GM21528 (cell line): ENCODE data around the gene CEP41.

ENCODE experiments used
- ATAC-seq: cut with Tn5 transposase; IDR thresholded peaks from one replicate; pipeline ENCODE4 v1.9.1; 2021; ENCODE audit warnings: mild to moderate bottlenecking, moderate library complexity; ENCODE audit not compliant: unreplicated experiment, low FRiP score

CEP41 gene, protein sequence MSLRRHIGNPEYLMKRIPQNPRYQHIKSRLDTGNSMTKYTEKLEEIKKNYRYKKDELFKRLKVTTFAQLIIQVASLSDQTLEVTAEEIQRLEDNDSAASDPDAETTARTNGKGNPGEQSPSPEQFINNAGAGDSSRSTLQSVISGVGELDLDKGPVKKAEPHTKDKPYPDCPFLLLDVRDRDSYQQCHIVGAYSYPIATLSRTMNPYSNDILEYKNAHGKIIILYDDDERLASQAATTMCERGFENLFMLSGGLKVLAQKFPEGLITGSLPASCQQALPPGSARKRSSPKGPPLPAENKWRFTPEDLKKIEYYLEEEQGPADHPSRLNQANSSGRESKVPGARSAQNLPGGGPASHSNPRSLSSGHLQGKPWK

DNA sequence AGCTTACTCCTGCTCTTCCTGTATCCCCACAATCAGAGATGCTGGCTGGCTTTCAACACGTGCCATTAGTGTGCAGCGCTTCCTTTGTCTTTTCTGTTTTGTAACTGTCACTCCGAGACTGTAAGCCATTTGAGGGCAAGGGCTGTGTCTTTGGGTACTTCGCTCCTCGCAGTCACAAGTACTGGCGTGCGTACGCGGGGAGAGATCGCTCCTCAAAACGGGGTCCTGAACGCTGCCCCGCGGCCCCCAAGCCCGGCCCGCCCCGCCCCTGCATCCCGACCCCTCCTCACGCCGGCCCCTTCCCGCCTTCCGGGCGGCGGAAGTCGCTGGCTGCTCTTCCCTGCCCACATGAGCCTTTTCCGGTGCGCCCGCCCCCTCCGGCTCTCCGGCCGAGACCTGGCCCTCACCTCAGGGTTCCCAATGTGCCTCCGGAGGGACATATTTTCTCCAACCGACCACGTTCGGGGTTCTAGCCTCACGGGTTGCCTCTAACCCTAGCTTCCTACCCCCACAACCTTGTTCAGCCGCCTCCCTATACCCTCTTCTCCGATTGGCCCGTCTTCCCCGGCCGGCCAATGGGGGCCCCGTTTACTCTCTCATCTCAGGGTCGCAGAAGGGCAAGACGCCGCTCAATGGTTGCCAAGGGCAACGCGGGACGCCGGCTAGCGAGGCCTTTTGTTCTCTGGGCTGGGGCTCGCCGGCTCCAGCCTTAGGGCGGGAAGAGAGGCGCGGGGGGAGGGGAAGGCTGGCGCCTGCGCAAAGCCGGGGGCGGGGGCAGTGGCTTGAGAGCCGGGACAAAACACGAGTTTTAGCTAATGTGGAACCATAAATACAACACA, at the start of gene CEP41:
CEP41 (minus strand) TSS at position 490 of the 839 bp plus-strand sequence; CDS start at position 440, 50 bp downstream.
- peak; percentile 99 for ATAC-seq

GRCh38 chr7:130490311-130490791, 49.5 kb upstream of the CEP41 start:
- ATAC-seq, result no peak

- ATAC-seq, result no peak
These were observed 48.5 kb upstream of the CEP41 start for GRCh38 chr7:130489140-130489983.

- ATAC-seq, result no peak
These were observed 47.8 kb upstream of the CEP41 start for GRCh38 chr7:130488392-130489139.

DNA sequence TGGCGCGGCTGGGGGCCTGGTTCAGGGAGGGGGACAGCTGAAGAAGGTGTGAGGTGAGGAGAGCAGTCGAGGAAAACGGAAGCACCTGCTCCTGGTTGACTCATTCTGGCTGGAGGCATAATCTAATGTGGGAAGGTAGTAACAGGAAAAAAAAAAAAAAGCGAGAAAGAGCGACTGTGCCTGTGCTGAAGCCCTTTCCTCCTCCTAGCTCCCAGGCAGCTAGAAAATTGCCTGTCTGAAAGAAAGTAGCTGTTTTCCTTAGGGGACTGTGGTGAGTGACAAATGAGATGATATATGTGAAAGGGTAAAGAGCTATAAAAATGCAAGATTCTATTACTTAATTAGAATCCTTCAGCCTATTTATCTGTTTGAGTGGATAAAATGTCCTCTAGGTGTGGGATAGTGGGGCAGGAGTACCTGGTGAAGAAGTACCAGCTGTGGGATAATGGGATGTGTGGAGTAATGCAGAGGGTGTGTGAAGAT, 46.2 kb upstream of the CEP41 start:
- ATAC-seq, result no peak

GRCh38 chr7:130486114-130486953, 45.5 kb upstream of the CEP41 start:
- no peak for ATAC-seq

- ATAC-seq, result no peak
These were observed 44.9 kb upstream of the CEP41 start for GRCh38 chr7:130485734-130486113.

DNA sequence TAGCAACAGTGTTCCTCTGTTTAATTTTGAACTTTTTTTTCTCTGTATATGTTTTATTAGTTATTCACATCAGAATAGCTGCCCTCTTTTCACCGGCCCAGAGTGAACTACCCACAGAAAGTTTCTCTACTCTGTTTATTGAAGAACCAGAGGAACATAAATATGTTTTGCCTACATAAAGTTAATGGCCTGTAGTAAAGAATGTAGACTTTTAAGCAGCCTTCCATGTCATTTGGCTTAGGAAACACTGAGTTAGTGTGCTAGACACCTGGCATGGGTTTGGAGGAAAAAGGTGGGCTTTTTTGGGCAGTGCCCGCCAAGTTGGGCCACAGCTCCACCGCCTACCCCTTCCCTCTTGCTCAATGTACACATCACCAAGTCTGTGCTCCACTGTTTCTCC, 42.2 kb upstream of the CEP41 start:
- no peak for ATAC-seq

GRCh38 chr7:130481898-130482297, 41.1 kb upstream of the CEP41 start:
- ATAC-seq, result no peak

DNA sequence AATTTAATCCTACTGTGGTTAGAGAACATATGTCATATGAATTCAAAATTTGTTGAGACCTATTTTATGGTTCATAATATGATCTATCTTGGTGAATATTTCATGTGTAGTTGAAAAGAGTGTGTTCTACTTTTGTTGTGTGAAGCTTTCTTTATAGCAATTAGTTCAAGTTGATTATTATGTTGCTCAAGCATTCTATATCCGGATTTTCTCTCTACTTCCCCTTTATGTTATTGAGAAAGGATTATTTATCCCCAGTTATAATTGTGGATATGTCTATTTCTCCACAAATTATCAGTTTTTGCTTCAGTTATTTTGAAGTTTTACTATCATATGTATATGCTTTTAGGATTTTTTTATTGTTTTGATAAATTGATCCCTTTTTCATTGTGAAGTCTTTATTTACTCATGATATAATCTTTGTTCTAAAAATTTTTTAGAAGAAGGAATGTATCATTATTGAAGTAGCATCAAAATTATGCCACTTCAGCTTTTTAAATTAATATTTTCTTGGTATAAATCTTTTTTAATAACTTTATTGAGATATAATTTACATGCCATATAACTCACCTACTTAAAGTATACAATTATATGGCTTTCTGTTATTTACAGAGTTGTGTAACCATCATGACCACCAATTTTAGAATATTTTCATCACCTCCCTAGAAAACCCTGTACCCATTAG, 39.0 kb upstream of the CEP41 start:
- no peak for ATAC-seq

- ATAC-seq, result no peak
These were observed 38.2 kb upstream of the CEP41 start for GRCh38 chr7:130478991-130479390.

- ATAC-seq, result peak; percentile 64
These were observed 35.7 kb upstream of the CEP41 start for GRCh38 chr7:130476297-130477150.

- ATAC-seq, result no peak
These were observed 35.0 kb upstream of the CEP41 start for GRCh38 chr7:130475776-130476175.

- ATAC-seq, result no peak
These were observed 33.1 kb upstream of the CEP41 start for GRCh38 chr7:130473876-130474275.

DNA sequence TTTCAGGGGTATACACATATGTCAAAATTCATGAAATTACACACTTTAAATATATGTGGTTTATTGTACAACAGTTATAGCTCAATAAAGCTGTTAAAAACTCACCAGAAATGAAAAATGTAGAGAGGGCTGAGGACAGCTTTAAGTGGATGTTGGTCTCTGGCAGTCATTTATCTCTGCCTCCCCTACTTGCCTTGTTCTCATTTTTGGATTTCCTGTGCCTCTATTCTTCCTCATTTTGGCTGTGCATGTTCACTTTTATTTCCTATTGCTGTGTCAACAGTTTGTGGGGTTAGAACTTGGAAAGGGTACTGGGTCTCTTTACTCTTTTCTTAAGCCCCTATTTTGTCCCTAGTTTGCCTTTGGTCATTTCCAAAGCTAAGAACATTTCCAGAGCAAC, 32.5 kb upstream of the CEP41 start:
- ATAC-seq, result no peak

GRCh38 chr7:130471974-130472373, 31.2 kb upstream of the CEP41 start:
- no peak for ATAC-seq

GRCh38 chr7:130468612-130469011, 27.8 kb upstream of the CEP41 start:
- ATAC-seq, result no peak
